CD4-positive, alpha-beta memory T cell (primary cell): ENCODE results near the gene DUSP22. TPM values are rescaled to one million over a fixed set of nuclear protein-coding genes. Genes with fewer than 3 reads are reported as not detected.
A peak's percentile ranks its signal among the peaks of the same experiment; 100 is the strongest.
"Not testable (repeated sequence)": the region's sequence is repeated elsewhere in the genome, so short reads cannot be mapped to it uniquely, and the experiment has no call there.

ENCODE experiments used
- CTCF ChIA-PET: fragments of 350-600 bp; sonication (Branson Sonifier 250); formaldehyde crosslinking; loops from one replicate; lab custom pipeline; 2021; ENCODE audit warnings: inconsistent platforms; ENCODE audit not compliant: partially characterized antibody; lab: Charles Lee
- POLR2A ChIA-PET: fragments of 350-600 bp; sonication (Branson Sonifier 250); formaldehyde crosslinking; loops from one replicate; lab custom pipeline; 2021; ENCODE audit not compliant: partially characterized antibody; lab: Charles Lee
- DNase-seq, 5 donors: peaks; one replicate each; pipeline versions ENCODE4 v3.0.0 to v3.0.0-alpha.2; 2020 to 2022; ENCODE audit warnings: mixed read lengths in 1 of 5
- H3K27ac ChIP-seq: one replicate; pipeline ENCODE4 v1.7.0; 2013; ENCODE audit warnings: low read depth, low read length
- H3K27me3 ChIP-seq: 2 replicates; pipeline ENCODE4 v1.7.0; 2013; ENCODE audit warnings: mild to moderate bottlenecking, low read length, moderate library complexity; ENCODE audit not compliant: insufficient read depth
- H3K36me3 ChIP-seq: 2 replicates; pipeline ENCODE4 v1.7.0; 2013; ENCODE audit warnings: mild to moderate bottlenecking, low read length, moderate library complexity; ENCODE audit not compliant: insufficient read depth
- H3K4me1 ChIP-seq: 2 replicates; pipeline ENCODE4 v1.7.0; 2013; ENCODE audit warnings: mild to moderate bottlenecking, low read length, moderate library complexity; ENCODE audit not compliant: insufficient read depth
- H3K4me3 ChIP-seq, 2 donors: one replicate each; pipeline ENCODE4 v1.7.0; 2013; ENCODE audit warnings: low read length in 2 of 2, mild to moderate bottlenecking in 1 of 2
- H3K9me3 ChIP-seq, 2 donors: one replicate each; pipeline ENCODE4 v1.7.0; 2013; ENCODE audit warnings: low read length in 2 of 2, control low read depth in 1 of 2; ENCODE audit not compliant: control insufficient read depth in 1 of 2
- H3K27ac Mint-ChIP-seq, 7 donors: one replicate each; pipeline ENCODE4 v1.8.0; 2020 to 2021; ENCODE audit warnings: mixed read lengths in 7 of 7, mild to moderate bottlenecking in 6 of 7, inconsistent platforms in 3 of 7, moderate library complexity in 3 of 7
- H3K27me3 Mint-ChIP-seq, 2 donors: one replicate each; pipeline ENCODE4 v1.8.0; 2020 to 2021; ENCODE audit warnings: mixed read lengths in 2 of 2
- H3K36me3 Mint-ChIP-seq, 2 donors: one replicate each; pipeline ENCODE4 v1.8.0; 2020 to 2021; ENCODE audit warnings: mixed read lengths in 2 of 2, inconsistent platforms in 1 of 2, mild to moderate bottlenecking in 1 of 2
- H3K4me1 Mint-ChIP-seq, 4 donors: one replicate each; pipeline ENCODE4 v1.8.0; 2020 to 2021; ENCODE audit warnings: mixed read lengths in 4 of 4, mild to moderate bottlenecking in 1 of 4
- H3K4me3 Mint-ChIP-seq, 8 donors: one replicate each; pipeline ENCODE4 v1.8.0; 2020 to 2021; ENCODE audit warnings: mixed read lengths in 8 of 8, mild to moderate bottlenecking in 7 of 8, moderate library complexity in 6 of 8, inconsistent platforms in 3 of 8
- H3K9me3 Mint-ChIP-seq, 8 donors: one replicate each; pipeline ENCODE4 v1.8.0; 2020 to 2021; ENCODE audit warnings: mixed read lengths in 8 of 8, mild to moderate bottlenecking in 5 of 8, inconsistent platforms in 3 of 8, moderate library complexity in 1 of 8
- intact Hi-C: fragments of 100-400 bp; cut with micrococcal nuclease; formaldehyde crosslinking; loops from one replicate; pipeline ENCODE4 v1.15.1; 2023
- polyA plus RNA-seq, 2 donors: library from polyadenylated mRNA; unstranded; fragments of 300-500 nt; fragmentation: Illumina TruSeq; gene quantifications; one replicate each; pipeline ENCODE4 v1.2.3, GENCODE V29; 2021
- total RNA-seq, 2 experiments: library from RNA; stranded (reverse); gene quantifications; one replicate each; pipeline ENCODE4 v1.2.3, GENCODE V29; 2021

DUSP22 gene
- total and polyA plus RNA-seq, 4 experiments from 2014 or later = 32.8 to 49.4 (median 38.9) TPM

GRCh38 chr6:324116-324728, 31.9 kb downstream of the DUSP22 start:
- Mint-ChIP-seq H3K9me3 (peaks cover 0 to 2% (median 0%) of the 10 kb centered on the region in 8 donors), H3K4me1 (peaks cover 0 to 9% (median 6%) of the 10 kb centered on the region in 4 donors), H3K4me3 (no peak overlapping the region), H3K27me3 (no peaks in the 10 kb centered on the region), H3K27ac (no peak overlapping the region), H3K36me3 (peaks cover 6 to 10% of the 10 kb centered on the region in 2 donors)
- CTCF ChIA-PET = no interaction called here
- intact Hi-C loops = no loop called here
- Histone ChIP-seq H3K36me3 (no peaks in the 10 kb centered on the region), H3K9me3 (no peaks in the 10 kb centered on the region), H3K27ac (no peak overlapping the region), H3K4me1 (peaks cover 7% of the 10 kb centered on the region), H3K27me3 (no peaks in the 10 kb centered on the region), H3K4me3 (no peak overlapping the region)
- no peak for DNase-seq
- POLR2A ChIA-PET = no interaction called here

GRCh38 chr6:324729-325125, 32.4 kb downstream of the DUSP22 start:
- Histone ChIP-seq H3K4me3 (no peak overlapping the region), H3K36me3 (no peaks in the 10 kb centered on the region), H3K27ac (no peak overlapping the region), H3K4me1 (peaks cover 3% of the 10 kb centered on the region), H3K27me3 (no peaks in the 10 kb centered on the region), H3K9me3 (no peaks in the 10 kb centered on the region)
- intact Hi-C loops = no loop called here
- ChIA-PET POLR2A (no interaction called here), CTCF (no interaction called here)
- Mint-ChIP-seq H3K9me3 (peaks cover 0 to 2% (median 0%) of the 10 kb centered on the region in 8 donors), H3K27ac (no peak overlapping the region), H3K4me1 (peaks cover 0 to 4% (median 1%) of the 10 kb centered on the region in 4 donors), H3K36me3 (peaks cover 6 to 10% of the 10 kb centered on the region in 2 donors), H3K27me3 (no peaks in the 10 kb centered on the region), H3K4me3 (no peak overlapping the region)
- DNase-seq = no peak

DNA sequence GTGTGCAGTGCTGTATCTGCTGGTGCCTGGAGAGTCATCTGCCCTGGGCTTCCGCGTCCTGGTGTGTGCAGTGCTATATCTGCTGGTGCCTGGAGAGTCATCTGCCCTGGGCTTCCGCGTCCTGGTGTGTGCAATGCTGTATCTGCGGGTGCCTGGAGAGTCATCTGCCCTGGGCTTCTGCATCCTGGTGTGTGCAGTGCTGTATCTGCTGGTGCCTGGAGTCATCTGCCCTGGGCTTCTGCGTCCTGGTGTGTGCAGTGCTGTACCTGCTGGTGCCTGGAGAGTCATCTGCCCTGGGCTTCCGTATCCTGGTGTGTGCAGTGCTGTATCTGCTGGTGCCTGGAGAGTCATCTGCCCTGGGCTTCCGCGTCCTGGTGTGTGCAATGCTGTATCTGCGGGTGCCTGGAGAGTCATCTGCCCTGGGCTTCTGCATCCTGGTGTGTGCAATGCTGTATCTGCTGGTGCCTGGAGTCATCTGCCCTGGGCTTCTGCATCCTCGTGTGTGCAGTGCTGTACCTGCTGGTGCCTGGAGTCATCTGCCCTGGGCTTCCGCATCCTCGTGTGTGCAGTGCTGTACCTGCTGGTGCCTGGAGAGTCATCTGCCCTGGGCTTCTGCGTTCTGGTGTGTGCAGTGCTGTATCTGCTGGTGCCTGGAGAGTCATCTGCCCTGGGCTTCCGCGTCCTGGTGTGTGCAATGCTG, 33.0 kb downstream of the DUSP22 start:
- H3K36me3 ChIP-seq, H3K9me3 Mint-ChIP-seq, H3K4me3 ChIP-seq, H3K27me3 ChIP-seq, H3K9me3 ChIP-seq, H3K27ac Mint-ChIP-seq, CTCF ChIA-PET, H3K4me1 ChIP-seq, H3K27me3 Mint-ChIP-seq, H3K4me1 Mint-ChIP-seq, H3K36me3 Mint-ChIP-seq, H3K27ac ChIP-seq, POLR2A ChIA-PET, H3K4me3 Mint-ChIP-seq, DNase-seq, intact Hi-C loops: not testable (repeated sequence)

DNA sequence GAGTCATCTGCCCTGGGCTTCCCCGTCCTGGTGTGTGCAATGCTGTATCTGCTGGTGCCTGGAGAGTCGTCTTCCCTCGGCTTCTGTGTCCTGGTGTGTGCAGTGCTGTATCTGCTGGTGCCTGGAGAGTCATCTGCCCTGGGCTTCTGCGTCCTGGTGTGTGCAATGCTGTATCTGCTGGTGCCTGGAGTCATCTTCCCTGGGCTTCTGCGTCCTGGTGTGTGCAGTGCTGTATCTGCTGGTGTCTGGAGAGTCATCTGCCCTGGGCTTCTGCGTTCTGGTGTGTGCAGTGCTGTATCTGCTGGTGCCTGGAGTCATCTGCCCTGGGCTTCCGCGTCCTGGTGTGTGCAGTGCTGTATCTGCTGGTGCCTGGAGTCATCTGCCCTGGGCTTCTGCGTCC, 33.8 kb downstream of the DUSP22 start:
- H3K4me3 ChIP-seq, H3K27ac ChIP-seq, H3K9me3 ChIP-seq, H3K4me1 ChIP-seq, H3K27ac Mint-ChIP-seq, H3K36me3 ChIP-seq, POLR2A ChIA-PET, DNase-seq, H3K9me3 Mint-ChIP-seq, H3K36me3 Mint-ChIP-seq, H3K27me3 ChIP-seq, H3K27me3 Mint-ChIP-seq, CTCF ChIA-PET, H3K4me3 Mint-ChIP-seq, intact Hi-C loops, H3K4me1 Mint-ChIP-seq: not testable (repeated sequence)

GRCh38 chr6:326896-327537, 34.7 kb downstream of the DUSP22 start:
- Histone ChIP-seq H3K36me3 (no peaks in the 10 kb centered on the region), H3K4me1 (peaks cover 3% of the 10 kb centered on the region), H3K27ac (no peak overlapping the region), H3K9me3 (no peaks in the 10 kb centered on the region), H3K27me3 (no peaks in the 10 kb centered on the region), H3K4me3 (no peak overlapping the region)
- ChIA-PET POLR2A (interaction anchor here (0.6 kb wide), 1 partner anchor 37 kb away, joined by 4 read pairs; no protein-coding TSS in a partner anchor), CTCF (no interaction called here)
- Mint-ChIP-seq H3K9me3 (peaks cover 0 to 2% (median 0%) of the 10 kb centered on the region in 8 donors), H3K27me3 (no peaks in the 10 kb centered on the region), H3K4me3 (no peak overlapping the region), H3K36me3 (peaks cover 6 to 10% of the 10 kb centered on the region in 2 donors), H3K27ac (peak overlapping the region in 2 of 7 donors; percentile 38 to 44), H3K4me1 (peaks cover 0 to 4% (median under 1%) of the 10 kb centered on the region in 4 donors)
- intact Hi-C loops = no loop called here
- DNase-seq = no peak

- peaks cover 6 to 10% of the 10 kb centered on the region in 2 donors for H3K36me3 Mint-ChIP-seq
- no peaks in the 10 kb centered on the region for H3K27me3 ChIP-seq
- peaks cover 0 to 4% (median under 1%) of the 10 kb centered on the region in 4 donors for H3K4me1 Mint-ChIP-seq
- H3K4me1 ChIP-seq = peaks cover 3% of the 10 kb centered on the region
- no peaks in the 10 kb centered on the region for H3K9me3 ChIP-seq
- H3K4me3 Mint-ChIP-seq = no peak overlapping the region
- POLR2A ChIA-PET = interaction anchor here (0.8 kb wide), 1 partner anchor 132 kb away, joined by 3 read pairs; no protein-coding TSS in a partner anchor
- CTCF ChIA-PET = no interaction called here
- intact Hi-C loops = no loop called here
- no peaks in the 10 kb centered on the region for H3K36me3 ChIP-seq
- no peak overlapping the region for H3K4me3 ChIP-seq
- no peaks in the 10 kb centered on the region for H3K27me3 Mint-ChIP-seq
- peaks cover 0 to 2% (median 0%) of the 10 kb centered on the region in 8 donors for H3K9me3 Mint-ChIP-seq
- peak overlapping the region in 2 of 7 donors; percentile 38 to 44 for H3K27ac Mint-ChIP-seq
- no peak overlapping the region for H3K27ac ChIP-seq
- no peak for DNase-seq
These were observed 35.3 kb downstream of the DUSP22 start for GRCh38 chr6:327538-328116.

- H3K27ac Mint-ChIP-seq = no peak overlapping the region
These were observed 35.9 kb downstream of the DUSP22 start for GRCh38 chr6:328136-328670.

More at GRCh38 chr6:328136-328670, 35.9 kb downstream of the DUSP22 start:
- Histone ChIP-seq H3K4me3 (no peak overlapping the region), H3K27ac (no peak overlapping the region), H3K36me3 (no peaks in the 10 kb centered on the region), H3K9me3 (no peaks in the 10 kb centered on the region), H3K27me3 (no peaks in the 10 kb centered on the region), H3K4me1 (peaks cover 3% of the 10 kb centered on the region)
- no peak for DNase-seq
- H3K9me3 Mint-ChIP-seq = peaks cover 0 to 2% (median 0%) of the 10 kb centered on the region in 8 donors
- peaks cover 0 to 4% (median under 1%) of the 10 kb centered on the region in 4 donors for H3K4me1 Mint-ChIP-seq
- H3K27me3 Mint-ChIP-seq = no peaks in the 10 kb centered on the region
- intact Hi-C loops = no loop called here
- H3K36me3 Mint-ChIP-seq = peaks cover 6 to 10% of the 10 kb centered on the region in 2 donors
- CTCF ChIA-PET = no interaction called here
- H3K4me3 Mint-ChIP-seq = no peak overlapping the region
- POLR2A ChIA-PET = interaction anchor here (0.8 kb wide), 1 partner anchor 133 kb away, joined by 3 read pairs; no protein-coding TSS in a partner anchor
